HEK293 (cell line): ENCODE measurements around the gene GRIA1.
A peak's percentile ranks its signal among the peaks of the same experiment; 100 is the strongest.

Source experiments
- CTCF ChIA-PET: fragments of 350-600 bp; formaldehyde crosslinking; extraction: SDS; loops from one replicate; lab custom pipeline; 2021; ENCODE audit warnings: antibody characterized with exemption; lab: Yijun Ruan, JAX
- POLR2A ChIA-PET: fragments of 300-600 bp; formaldehyde crosslinking; extraction: SDS; loops from one replicate; lab custom pipeline; 2020; ENCODE audit warnings: antibody characterized with exemption, inconsistent platforms; lab: Yijun Ruan, JAX
- H3K27ac ChIP-seq: fragments of 200-500 bp; sonication (Bioruptor generic); 2 replicates; pipeline ENCODE4 v1.5.1; 2014; ENCODE audit warnings: low read depth, low read length, control low read depth, inconsistent platforms; ENCODE audit errors: extremely low read depth
- H3K36me3 ChIP-seq, 2 experiments: fragments of 200-500 bp in 1 of 2; sonication (Bioruptor generic) in 1 of 2; 1 replicate in 1 of 2; 2 replicates in 1 of 2; pipeline ENCODE4 v1.5.1; 2014 to 2017; ENCODE audit warnings: inconsistent platforms in 2 of 2, low read length in 2 of 2; ENCODE audit not compliant: control insufficient read depth in 2 of 2, insufficient read depth in 1 of 2
- H3K4me1 ChIP-seq: fragments of 200-500 bp; sonication (Bioruptor generic); 2 replicates; pipeline ENCODE4 v1.5.1; 2014; ENCODE audit warnings: mild to moderate bottlenecking, low read length, inconsistent platforms; ENCODE audit not compliant: control insufficient read depth, insufficient read depth
- H3K4me3 ChIP-seq: 2 replicates; pipeline ENCODE4 v1.5.1; 2011; ENCODE audit warnings: low read depth, mild to moderate bottlenecking, control low read depth, low read length, moderate library complexity
- H3K9me3 ChIP-seq: fragments of 200-500 bp; sonication (Bioruptor generic); 2 replicates; pipeline ENCODE4 v1.5.1; 2014; ENCODE audit warnings: low read depth, low read length, inconsistent platforms; ENCODE audit not compliant: control insufficient read depth, insufficient read depth
- EGR2 ChIP-seq: fragments of 450-650 bp; formaldehyde crosslinking; IDR thresholded peaks from 2 replicates; pipeline ENCODE4 v1.5.1; 2016; ENCODE audit warnings: low read depth, missing biosample characterization, missing genetic modification characterization
- MZF1 ChIP-seq: fragments of 450-650 bp; formaldehyde crosslinking; IDR thresholded peaks from 2 replicates; pipeline ENCODE4 v1.5.1; 2017; ENCODE audit warnings: missing biosample characterization, missing genetic modification characterization, borderline replicate concordance
- SCRT2 ChIP-seq: fragments of 450-650 bp; formaldehyde crosslinking; IDR thresholded peaks from 2 replicates; pipeline ENCODE4 v1.5.1; 2016; ENCODE audit warnings: missing biosample characterization, missing genetic modification characterization
- SETDB1 ChIP-seq: IDR thresholded peaks from one replicate; pipeline ENCODE4 v1.6.1; 2017; ENCODE audit warnings: mild to moderate bottlenecking, low read length, moderate library complexity, mixed read lengths; ENCODE audit not compliant: insufficient read length
- SP3 ChIP-seq: fragments of 450-650 bp; formaldehyde crosslinking; IDR thresholded peaks from 2 replicates; pipeline ENCODE4 v1.5.1; 2016; ENCODE audit warnings: missing biosample characterization, missing genetic modification characterization
- ZBTB17 ChIP-seq: fragments of 450-650 bp; formaldehyde crosslinking; IDR thresholded peaks from 2 replicates; pipeline ENCODE4 v1.5.1; 2016; ENCODE audit warnings: missing biosample characterization, missing genetic modification characterization
- ZFHX2 ChIP-seq: fragments of 450-650 bp; formaldehyde crosslinking; conservative IDR thresholded peaks from 2 replicates; pipeline ENCODE4 v1.5.1; 2016; ENCODE audit warnings: missing biosample characterization, missing genetic modification characterization
- ZNF169 ChIP-seq: fragments of 450-650 bp; formaldehyde crosslinking; IDR thresholded peaks from 2 replicates; pipeline ENCODE4 v1.5.1; 2016; ENCODE audit warnings: missing biosample characterization, missing genetic modification characterization
- ZNF184 ChIP-seq: fragments of 450-650 bp; IDR thresholded peaks from 2 replicates; pipeline ENCODE4 v1.5.1; 2018; ENCODE audit warnings: missing biosample characterization, mild to moderate bottlenecking, missing genetic modification characterization
- ZNF223 ChIP-seq: fragments of 450-650 bp; formaldehyde crosslinking; IDR thresholded peaks from 2 replicates; pipeline ENCODE4 v1.5.1; 2016; ENCODE audit warnings: missing biosample characterization, missing genetic modification characterization
- ZNF292 ChIP-seq: fragments of 450-650 bp; formaldehyde crosslinking; IDR thresholded peaks from 2 replicates; pipeline ENCODE4 v1.5.1; 2016; ENCODE audit warnings: low read depth, missing biosample characterization, missing genetic modification characterization, borderline replicate concordance
- ZNF521 ChIP-seq: fragments of 450-650 bp; formaldehyde crosslinking; IDR thresholded peaks from 2 replicates; pipeline ENCODE4 v1.5.1; 2017; ENCODE audit warnings: missing biosample characterization, mild to moderate bottlenecking, missing genetic modification characterization
- ZNF548 ChIP-seq: fragments of 450-650 bp; formaldehyde crosslinking; IDR thresholded peaks from 2 replicates; pipeline ENCODE4 v1.5.1; 2016; ENCODE audit warnings: missing biosample characterization, missing genetic modification characterization
- ZNF560 ChIP-seq: fragments of 450-650 bp; formaldehyde crosslinking; IDR thresholded peaks from 2 replicates; pipeline ENCODE4 v1.5.1; 2017; ENCODE audit warnings: missing biosample characterization, missing genetic modification characterization, borderline replicate concordance
- ZNF571 ChIP-seq: fragments of 450-650 bp; formaldehyde crosslinking; IDR thresholded peaks from 2 replicates; pipeline ENCODE4 v1.5.0; 2017; ENCODE audit warnings: missing biosample characterization, missing genetic modification characterization
- ZNF629 ChIP-seq: fragments of 450-650 bp; formaldehyde crosslinking; IDR thresholded peaks from 2 replicates; pipeline ENCODE4 v1.5.1; 2017; ENCODE audit warnings: missing biosample characterization, missing genetic modification characterization
- ZNF830 ChIP-seq: fragments of 450-650 bp; IDR thresholded peaks from 2 replicates; pipeline ENCODE4 v1.5.0; 2018; ENCODE audit warnings: missing biosample characterization, missing genetic modification characterization, low read depth, mild to moderate bottlenecking, moderate library complexity
- ZSCAN23 ChIP-seq: fragments of 450-650 bp; formaldehyde crosslinking; IDR thresholded peaks from 2 replicates; pipeline ENCODE4 v1.5.1; 2016; ENCODE audit warnings: missing biosample characterization, missing genetic modification characterization
- TF ChIP-seq, protein P1 (sequence below): fragments of 450-650 bp; formaldehyde crosslinking; IDR thresholded peaks from 2 replicates; pipeline ENCODE4 v1.5.0; 2017; ENCODE audit warnings: missing biosample characterization, missing genetic modification characterization, borderline replicate concordance
- TF ChIP-seq, protein P2 (sequence below): fragments of 450-650 bp; IDR thresholded peaks from 2 replicates; pipeline ENCODE4 v1.5.1; 2018; ENCODE audit warnings: missing biosample characterization, missing genetic modification characterization
- TF ChIP-seq, protein P3 (sequence below): fragments of 450-650 bp; formaldehyde crosslinking; conservative IDR thresholded peaks from 2 replicates; pipeline ENCODE4 v1.5.1; 2016; ENCODE audit warnings: low read depth, missing biosample characterization, missing genetic modification characterization

The GRIA1 gene

GRCh38 chr5:153490118-153491037 lies at the start of gene GRIA1:
Gene GRIA1, plus strand, starts transcription at chr5:153490670.
- TF ChIP-seq ZSCAN23 (no peak), ZNF169 (no peak), ZNF830 (tag by site-specific recombination) (no peak), ZNF223 (tag by site-specific recombination) (no peak), SCRT2 (tag by site-specific recombination) (no peak), ZNF184 (tag by site-specific recombination) (no peak), MZF1 (no peak), ZNF560 (tag by site-specific recombination) (no peak), ZNF521 (tag by site-specific recombination) (no peak), SP3 (tag by site-specific recombination) (no peak)
- TF ChIP-seq, protein P1, sequence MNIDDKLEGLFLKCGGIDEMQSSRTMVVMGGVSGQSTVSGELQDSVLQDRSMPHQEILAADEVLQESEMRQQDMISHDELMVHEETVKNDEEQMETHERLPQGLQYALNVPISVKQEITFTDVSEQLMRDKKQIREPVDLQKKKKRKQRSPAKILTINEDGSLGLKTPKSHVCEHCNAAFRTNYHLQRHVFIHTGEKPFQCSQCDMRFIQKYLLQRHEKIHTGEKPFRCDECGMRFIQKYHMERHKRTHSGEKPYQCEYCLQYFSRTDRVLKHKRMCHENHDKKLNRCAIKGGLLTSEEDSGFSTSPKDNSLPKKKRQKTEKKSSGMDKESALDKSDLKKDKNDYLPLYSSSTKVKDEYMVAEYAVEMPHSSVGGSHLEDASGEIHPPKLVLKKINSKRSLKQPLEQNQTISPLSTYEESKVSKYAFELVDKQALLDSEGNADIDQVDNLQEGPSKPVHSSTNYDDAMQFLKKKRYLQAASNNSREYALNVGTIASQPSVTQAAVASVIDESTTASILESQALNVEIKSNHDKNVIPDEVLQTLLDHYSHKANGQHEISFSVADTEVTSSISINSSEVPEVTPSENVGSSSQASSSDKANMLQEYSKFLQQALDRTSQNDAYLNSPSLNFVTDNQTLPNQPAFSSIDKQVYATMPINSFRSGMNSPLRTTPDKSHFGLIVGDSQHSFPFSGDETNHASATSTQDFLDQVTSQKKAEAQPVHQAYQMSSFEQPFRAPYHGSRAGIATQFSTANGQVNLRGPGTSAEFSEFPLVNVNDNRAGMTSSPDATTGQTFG (tag by site-specific recombination) = no peak
- TF ChIP-seq, protein P2, sequence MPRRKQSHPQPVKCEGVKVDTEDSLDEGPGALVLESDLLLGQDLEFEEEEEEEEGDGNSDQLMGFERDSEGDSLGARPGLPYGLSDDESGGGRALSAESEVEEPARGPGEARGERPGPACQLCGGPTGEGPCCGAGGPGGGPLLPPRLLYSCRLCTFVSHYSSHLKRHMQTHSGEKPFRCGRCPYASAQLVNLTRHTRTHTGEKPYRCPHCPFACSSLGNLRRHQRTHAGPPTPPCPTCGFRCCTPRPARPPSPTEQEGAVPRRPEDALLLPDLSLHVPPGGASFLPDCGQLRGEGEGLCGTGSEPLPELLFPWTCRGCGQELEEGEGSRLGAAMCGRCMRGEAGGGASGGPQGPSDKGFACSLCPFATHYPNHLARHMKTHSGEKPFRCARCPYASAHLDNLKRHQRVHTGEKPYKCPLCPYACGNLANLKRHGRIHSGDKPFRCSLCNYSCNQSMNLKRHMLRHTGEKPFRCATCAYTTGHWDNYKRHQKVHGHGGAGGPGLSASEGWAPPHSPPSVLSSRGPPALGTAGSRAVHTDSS (tag by site-specific recombination) = no peak
- ChIA-PET POLR2A (no interaction called here), CTCF (interaction anchor here (0.6 to 1.0 kb wide), 3 partner anchors 11 to 792 kb away, joined by 3 to 4 read pairs (median 4); no protein-coding TSS in a partner anchor)
- Histone ChIP-seq H3K4me3 (no peak within 1 kb of the TSS), H3K36me3 (no peaks in the 10 kb centered on the region), H3K9me3 (no peaks in the 10 kb centered on the region), H3K4me1 (no peaks in the 10 kb centered on the region; the same call in 1 of the 2 replicates), H3K27ac (no peak within 1 kb of the TSS)

DNA sequence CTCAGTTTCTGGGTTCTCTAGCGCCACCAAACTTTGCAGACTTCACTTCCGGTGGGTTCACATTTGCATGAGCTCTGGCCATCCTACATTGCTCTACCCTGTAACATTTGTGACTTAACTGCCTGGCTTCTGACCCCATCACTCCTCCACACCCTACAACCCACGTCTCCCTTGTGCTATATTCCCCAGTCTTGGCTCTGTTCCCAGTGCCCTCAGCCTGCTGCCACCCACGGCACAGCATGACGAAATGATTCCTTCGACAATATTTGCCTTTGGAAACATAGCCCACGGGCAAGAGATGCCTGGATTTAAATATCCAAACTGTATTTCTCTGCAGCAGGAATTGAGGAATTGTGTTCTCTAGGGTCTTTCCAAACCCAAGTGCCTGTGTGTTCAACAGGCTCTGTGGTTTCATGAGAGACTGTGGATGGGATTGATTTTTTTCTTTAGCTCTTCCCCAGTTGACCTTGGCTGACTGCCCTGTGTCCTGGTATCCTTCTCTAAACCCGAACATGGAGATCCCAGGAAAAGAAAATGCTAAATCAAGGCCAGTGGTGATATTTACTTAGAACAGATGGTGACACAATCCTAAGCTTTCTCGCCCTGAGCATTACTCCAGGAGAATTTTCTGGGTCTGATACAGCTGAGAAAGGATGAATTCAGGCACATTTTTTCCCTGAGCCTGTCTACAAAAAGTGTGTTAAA lies 44.4 kb upstream of the GRIA1 start:
- POLR2A ChIA-PET = interaction anchor here (0.6 kb wide), 1 partner anchor 38 kb away, joined by 3 read pairs; no protein-coding TSS in a partner anchor
- peak overlapping the region; percentile 3; the same call in 1 of the 2 replicates for H3K4me3 ChIP-seq
- CTCF ChIA-PET = interaction anchor here (0.5 to 1.0 kb wide), 4 partner anchors 9 to 268 kb away, joined by 3 read pairs; no protein-coding TSS in a partner anchor

More for the DNA sequence above, 44.4 kb upstream of the GRIA1 start:
- 0 out of 2 replicates have a peak, but pooled peaks have one; percentile 15 for TF ChIP-seq ZBTB17 (tag by site-specific recombination)
- no peak for TF ChIP-seq ZNF548
- peak; percentile 97 for TF ChIP-seq EGR2 (tag by site-specific recombination)
- TF ChIP-seq, protein P3, sequence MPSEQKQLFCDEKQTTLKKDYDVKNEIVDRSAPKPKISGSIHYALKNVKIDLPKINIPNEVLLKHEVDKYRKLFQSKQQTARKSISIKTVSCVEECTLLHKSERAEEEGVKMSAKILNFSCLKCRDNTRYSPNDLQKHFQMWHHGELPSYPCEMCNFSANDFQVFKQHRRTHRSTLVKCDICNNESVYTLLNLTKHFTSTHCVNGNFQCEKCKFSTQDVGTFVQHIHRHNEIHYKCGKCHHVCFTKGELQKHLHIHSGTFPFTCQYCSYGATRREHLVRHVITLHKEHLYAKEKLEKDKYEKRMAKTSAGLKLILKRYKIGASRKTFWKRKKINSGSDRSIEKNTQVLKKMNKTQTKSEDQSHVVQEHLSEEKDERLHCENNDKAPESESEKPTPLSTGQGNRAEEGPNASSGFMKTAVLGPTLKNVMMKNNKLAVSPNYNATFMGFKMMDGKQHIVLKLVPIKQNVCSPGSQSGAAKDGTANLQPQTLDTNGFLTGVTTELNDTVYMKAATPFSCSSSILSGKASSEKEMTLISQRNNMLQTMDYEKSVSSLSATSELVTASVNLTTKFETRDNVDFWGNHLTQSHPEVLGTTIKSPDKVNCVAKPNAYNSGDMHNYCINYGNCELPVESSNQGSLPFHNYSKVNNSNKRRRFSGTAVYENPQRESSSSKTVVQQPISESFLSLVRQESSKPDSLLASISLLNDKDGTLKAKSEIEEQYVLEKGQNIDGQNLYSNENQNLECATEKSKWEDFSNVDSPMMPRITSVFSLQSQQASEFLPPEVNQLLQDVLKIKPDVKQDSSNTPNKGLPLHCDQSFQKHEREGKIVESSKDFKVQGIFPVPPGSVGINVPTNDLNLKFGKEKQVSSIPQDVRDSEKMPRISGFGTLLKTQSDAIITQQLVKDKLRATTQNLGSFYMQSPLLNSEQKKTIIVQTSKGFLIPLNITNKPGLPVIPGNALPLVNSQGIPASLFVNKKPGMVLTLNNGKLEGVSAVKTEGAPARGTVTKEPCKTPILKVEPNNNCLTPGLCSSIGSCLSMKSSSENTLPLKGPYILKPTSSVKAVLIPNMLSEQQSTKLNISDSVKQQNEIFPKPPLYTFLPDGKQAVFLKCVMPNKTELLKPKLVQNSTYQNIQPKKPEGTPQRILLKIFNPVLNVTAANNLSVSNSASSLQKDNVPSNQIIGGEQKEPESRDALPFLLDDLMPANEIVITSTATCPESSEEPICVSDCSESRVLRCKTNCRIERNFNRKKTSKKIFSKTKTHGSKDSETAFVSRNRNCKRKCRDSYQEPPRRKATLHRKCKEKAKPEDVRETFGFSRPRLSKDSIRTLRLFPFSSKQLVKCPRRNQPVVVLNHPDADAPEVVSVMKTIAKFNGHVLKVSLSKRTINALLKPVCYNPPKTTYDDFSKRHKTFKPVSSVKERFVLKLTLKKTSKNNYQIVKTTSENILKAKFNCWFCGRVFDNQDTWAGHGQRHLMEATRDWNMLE (tag by site-specific recombination) = no peak
- no peak for TF ChIP-seq ZNF571 (tag by site-specific recombination)
- TF ChIP-seq ZNF292 (tag by site-specific recombination) = no peak
- TF ChIP-seq ZNF169 = no peak
- peak; percentile 23 for TF ChIP-seq SETDB1
- peak; percentile 98 for TF ChIP-seq ZFHX2 (tag by site-specific recombination)
- TF ChIP-seq ZNF629 (tag by site-specific recombination) = no peak
- TF ChIP-seq, all 188 proteins: peak for 4
- Histone ChIP-seq H3K36me3 (no peaks in the 10 kb centered on the region), H3K4me1 (no peaks in the 10 kb centered on the region), H3K9me3 (no peaks in the 10 kb centered on the region), H3K27ac (no peak overlapping the region)
